GM23338 (cell line): ENCODE measurements around the gene RYR1. TPM values are rescaled to one million over a fixed set of nuclear protein-coding genes. Genes with fewer than 3 reads are reported as not detected.

Source experiments
- ATAC-seq: fragments of 200-7000 bp; cut with Tn5 transposase; 3 replicates; pipeline ENCODE4 v1.9.1; 2020
- DNase-seq: peaks from one replicate; pipeline ENCODE4 v3.0.0-alpha.2; 2015; ENCODE audit warnings: low spot score
- H2AFZ ChIP-seq: fragments of 200-600 bp; sonication (generic); 2 replicates; pipeline ENCODE4 v1.8.0; 2016; ENCODE audit warnings: antibody characterized with exemption, mild to moderate bottlenecking, moderate library complexity
- H3F3A ChIP-seq: fragments of 200-600 bp; sonication (generic); replicated peaks from 2 replicates; pipeline ENCODE4 v1.8.0; 2017; ENCODE audit warnings: antibody characterized with exemption, mixed run types, low read depth
- H3K27ac ChIP-seq: fragments of 200-600 bp; sonication (generic); 2 replicates; pipeline ENCODE4 v1.6.1; 2016; ENCODE audit warnings: low read depth
- H3K27me3 ChIP-seq: fragments of 200-600 bp; sonication (generic); 2 replicates; pipeline ENCODE4 v1.8.0; 2016; ENCODE audit warnings: mild to moderate bottlenecking, mixed run types, moderate library complexity; ENCODE audit not compliant: insufficient read depth
- H3K36me3 ChIP-seq: fragments of 200-600 bp; sonication (generic); 2 replicates; pipeline ENCODE4 v1.8.0; 2016; ENCODE audit warnings: mild to moderate bottlenecking; ENCODE audit not compliant: insufficient read depth
- H3K4me1 ChIP-seq: fragments of 200-600 bp; sonication (generic); 2 replicates; pipeline ENCODE4 v1.8.0; 2016; ENCODE audit warnings: mild to moderate bottlenecking, moderate library complexity; ENCODE audit not compliant: insufficient read depth
- H3K4me2 ChIP-seq: fragments of 200-600 bp; sonication (generic); 2 replicates; pipeline ENCODE4 v1.7.1; 2017; ENCODE audit warnings: mixed run types
- H3K4me3 ChIP-seq: fragments of 200-600 bp; sonication (generic); 2 replicates; pipeline ENCODE4 v1.6.1; 2016; ENCODE audit warnings: mixed run types
- H3K79me2 ChIP-seq: fragments of 200-600 bp; sonication (generic); replicated peaks from 2 replicates; pipeline ENCODE4 v1.8.0; 2017; ENCODE audit warnings: mild to moderate bottlenecking; ENCODE audit not compliant: insufficient read depth
- H3K9me2 ChIP-seq: fragments of 200-600 bp; sonication (generic); 2 replicates; pipeline ENCODE4 v1.8.0; 2017; ENCODE audit not compliant: insufficient read depth
- H4K20me1 ChIP-seq: fragments of 200-600 bp; sonication (generic); replicated peaks from 2 replicates; pipeline ENCODE4 v1.8.0; 2017; ENCODE audit warnings: mild to moderate bottlenecking; ENCODE audit not compliant: insufficient read depth
- H3K27ac Mint-ChIP-seq: 2 replicates; pipeline ENCODE4 v1.8.0; 2020; ENCODE audit warnings: inconsistent platforms, mild to moderate bottlenecking, moderate library complexity, mixed read lengths
- H3K27me3 Mint-ChIP-seq: 3 replicates; pipeline ENCODE4 v1.8.0; 2022; ENCODE audit warnings: low read depth, mild to moderate bottlenecking, moderate library complexity, mixed read lengths, inconsistent platforms; ENCODE audit not compliant: insufficient read depth, poor library complexity
- H3K36me3 Mint-ChIP-seq: 3 replicates; pipeline ENCODE4 v1.8.0; 2021; ENCODE audit warnings: low read depth, mild to moderate bottlenecking, inconsistent platforms, moderate library complexity, mixed read lengths
- H3K4me1 Mint-ChIP-seq: 3 replicates; pipeline ENCODE4 v1.8.0; 2020; ENCODE audit warnings: mild to moderate bottlenecking, inconsistent platforms, mixed read lengths
- H3K4me3 Mint-ChIP-seq: 3 replicates; pipeline ENCODE4 v1.8.0; 2021; ENCODE audit warnings: moderate library complexity, mild to moderate bottlenecking, inconsistent platforms, mixed read lengths
- H3K9me3 Mint-ChIP-seq: 3 replicates; pipeline ENCODE4 v1.8.0; 2020; ENCODE audit warnings: moderate library complexity, mild to moderate bottlenecking, inconsistent platforms, mixed read lengths
- CREB1 ChIP-seq: fragments of 250-450 bp; sonication (Bioruptor Pico); IDR thresholded peaks from 2 replicates; pipeline ENCODE4 v1.5.0; 2020; ENCODE audit warnings: low read depth, mild to moderate bottlenecking, moderate library complexity
- EZH2phosphoT487 ChIP-seq: fragments of 200-600 bp; sonication (generic); IDR thresholded peaks from one replicate; pipeline ENCODE4 v1.8.1; 2018; ENCODE audit warnings: antibody characterized with exemption; ENCODE audit not compliant: unreplicated experiment
- JUNB ChIP-seq: IDR thresholded peaks from one replicate; pipeline ENCODE4 v1.6.1; 2016; ENCODE audit warnings: antibody characterized with exemption; ENCODE audit not compliant: unreplicated experiment
- NANOG ChIP-seq: IDR thresholded peaks from 2 replicates; pipeline ENCODE4 v1.6.1; 2016; ENCODE audit warnings: antibody characterized with exemption, borderline replicate concordance
- POLR2AphosphoS5 ChIP-seq: IDR thresholded peaks from 2 replicates; pipeline ENCODE4 v1.6.1; 2016; ENCODE audit warnings: antibody characterized with exemption, low read depth
- ZNF331 ChIP-seq: fragments of 250-450 bp; sonication (Bioruptor Pico); IDR thresholded peaks from 2 replicates; pipeline ENCODE4 v1.5.0; 2020; ENCODE audit warnings: low read depth, mild to moderate bottlenecking, moderate library complexity
- ZNF462 ChIP-seq: fragments of 250-450 bp; sonication (Bioruptor Pico); IDR thresholded peaks from 2 replicates; pipeline ENCODE4 v1.5.0; 2020; ENCODE audit warnings: mild to moderate bottlenecking, moderate library complexity
- polyA plus RNA-seq: library from polyadenylated mRNA; unstranded; fragments of >200 nt; fragmentation: Nextera tagmentation; extraction: Ambion mirVana; gene quantifications from 2 replicates; pipeline ENCODE4 v1.2.1, GENCODE V29; 2016
- total RNA-seq: library from RNA; depleted of rRNA; stranded (reverse); fragments of >200 nt; shearing (Covaris generic); gene quantifications from 2 replicates; pipeline ENCODE4 v1.2.3, GENCODE V29; 2014

RYR1 gene
- total and polyA plus RNA-seq, 2 experiments from 2014 or later, result 4.0 to 26.7 TPM

DNA sequence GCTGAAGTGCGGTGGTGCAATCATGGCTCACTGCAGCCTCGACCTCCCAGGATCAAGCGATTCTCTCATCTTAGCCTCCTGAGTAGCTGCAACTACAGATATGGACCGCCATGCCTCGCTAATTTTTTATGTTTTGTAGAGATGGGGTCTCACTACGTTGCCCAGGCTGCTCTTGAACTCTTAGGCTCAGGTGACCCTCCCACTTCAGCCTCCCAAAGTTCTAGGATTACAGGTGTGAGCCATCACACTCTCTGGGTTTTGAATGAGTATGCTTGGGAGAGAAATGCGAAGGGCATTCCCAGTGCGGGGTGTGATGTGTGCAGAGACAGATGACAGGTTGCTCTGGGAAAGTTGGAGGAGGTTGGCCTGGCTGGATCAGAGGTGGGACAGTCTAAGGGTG lies 49.0 kb downstream of the RYR1 start (continued):
- TF ChIP-seq ZNF462 (CRISPR knock-in tag) (no peak), NANOG (no peak), ZNF331 (CRISPR knock-in tag) (no peak), EZH2phosphoT487 (no peak)

DNA sequence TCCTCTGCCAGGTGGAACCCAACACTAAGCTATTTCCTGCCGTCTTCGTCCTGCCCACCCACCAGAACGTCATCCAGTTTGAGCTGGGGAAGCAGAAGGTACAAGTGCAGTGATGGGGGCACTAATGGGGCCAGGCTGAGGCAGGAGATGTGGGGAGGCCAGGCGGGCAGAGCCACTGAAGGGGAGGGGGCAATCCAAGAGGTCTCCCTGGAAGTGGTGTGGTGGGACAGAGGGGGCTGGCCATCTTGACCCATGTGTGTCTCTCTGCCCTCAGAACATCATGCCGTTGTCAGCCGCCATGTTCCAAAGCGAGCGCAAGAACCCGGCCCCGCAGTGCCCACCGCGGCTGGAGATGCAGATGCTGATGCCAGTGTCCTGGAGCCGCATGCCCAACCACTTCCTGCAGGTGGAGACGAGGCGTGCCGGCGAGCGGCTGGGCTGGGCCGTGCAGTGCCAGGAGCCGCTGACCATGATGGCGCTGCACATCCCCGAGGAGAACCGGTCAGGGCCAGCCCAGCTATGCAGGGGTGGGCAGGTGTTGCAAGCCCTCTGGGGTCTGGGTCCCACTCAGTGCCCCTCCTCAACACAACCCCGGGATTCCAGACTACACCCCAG lies 49.6 kb downstream of the RYR1 start:
- no peak overlapping the region for H2AFZ ChIP-seq
- no peaks in the 10 kb centered on the region; the same call in 2 of the 3 replicates for H3K4me1 Mint-ChIP-seq
- no peak for ATAC-seq

More for the DNA sequence above, 49.6 kb downstream of the RYR1 start:
- H3K27me3 Mint-ChIP-seq, result peaks cover 9% of the 10 kb centered on the region
- TF ChIP-seq ZNF331 (CRISPR knock-in tag) (no peak), POLR2AphosphoS5 (no peak), JUNB (no peak), NANOG (no peak), CREB1 (CRISPR knock-in tag) (no peak)
- no peak overlapping the region for H3K4me2 ChIP-seq
- H3K9me2 ChIP-seq, result no peaks in the 10 kb centered on the region
- H3K4me3 ChIP-seq, result no peak overlapping the region
- H3K79me2 ChIP-seq, result no peaks in the 10 kb centered on the region
- DNase-seq, result no peak
- peaks cover 79% of the 10 kb centered on the region for H3K36me3 Mint-ChIP-seq
- H4K20me1 ChIP-seq, result peaks cover 4% of the 10 kb centered on the region; the same call in 1 of the 2 replicates
- no peak overlapping the region for H3K27ac ChIP-seq
- H3K27ac Mint-ChIP-seq, result no peak overlapping the region
- no peaks in the 10 kb centered on the region for H3F3A ChIP-seq
- no peaks in the 10 kb centered on the region for H3K27me3 ChIP-seq
- no peaks in the 10 kb centered on the region for H3K4me1 ChIP-seq
- no peaks in the 10 kb centered on the region; the same call in 2 of the 3 replicates for H3K9me3 Mint-ChIP-seq
- no peak overlapping the region for H3K4me3 Mint-ChIP-seq
- peaks cover 10% of the 10 kb centered on the region for H3K36me3 ChIP-seq
